Measurements from ENCODE around the gene HSPB7.
"Not testable (repeated sequence)": the region's sequence is repeated elsewhere in the genome, so short reads cannot be mapped to it uniquely, and the experiment has no call there.

Gene HSPB7

DNA sequence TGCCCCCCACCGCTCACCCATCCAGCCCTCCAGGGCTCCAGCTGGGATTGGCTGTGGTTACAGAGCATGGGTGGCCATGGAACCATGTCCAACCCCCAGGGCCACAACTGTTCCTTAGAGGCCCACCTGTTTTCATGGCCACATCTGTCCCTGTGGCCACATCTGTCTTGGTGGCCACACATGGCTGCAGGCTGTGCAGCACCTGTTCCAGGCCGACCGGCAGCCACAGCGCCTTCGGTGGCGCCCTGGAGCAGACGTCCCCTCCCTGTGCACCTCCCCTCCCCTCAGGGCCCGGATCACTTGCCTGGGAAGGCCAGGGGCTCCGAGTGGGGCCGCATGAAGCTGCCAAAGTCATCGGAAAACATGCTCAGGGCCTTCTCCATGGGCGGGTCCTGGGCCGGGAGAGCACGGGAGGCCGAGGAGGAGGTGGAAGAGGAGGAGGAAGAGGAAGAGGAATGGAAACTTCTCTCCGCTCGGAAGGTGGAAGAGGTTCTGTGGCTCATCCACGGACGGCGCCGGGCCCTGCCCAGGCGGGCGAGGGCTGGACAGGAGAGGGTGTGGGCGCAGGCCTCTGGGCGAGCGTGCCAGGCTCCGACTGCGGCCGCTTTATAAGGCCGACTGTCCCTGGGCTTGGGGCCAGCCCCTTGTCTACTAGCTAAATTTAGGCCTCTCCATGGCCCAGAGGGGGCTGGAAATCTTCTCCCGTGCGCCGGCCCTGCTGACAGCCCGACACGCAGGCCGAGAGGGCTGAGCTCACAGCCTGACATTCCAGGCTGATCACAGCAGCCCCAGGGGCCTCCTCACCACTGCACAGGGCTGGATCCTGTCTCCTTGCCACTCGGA, at the start of gene HSPB7:
TSS of gene HSPB7 (minus strand) at position 583 of the 843 bp plus-strand sequence. CDS start at position 503, 80 bp downstream.
- in situ Hi-C loops (cut with HindIII; ENCODE audit: low sequenced_read_pairs), result no loop called here

DNA sequence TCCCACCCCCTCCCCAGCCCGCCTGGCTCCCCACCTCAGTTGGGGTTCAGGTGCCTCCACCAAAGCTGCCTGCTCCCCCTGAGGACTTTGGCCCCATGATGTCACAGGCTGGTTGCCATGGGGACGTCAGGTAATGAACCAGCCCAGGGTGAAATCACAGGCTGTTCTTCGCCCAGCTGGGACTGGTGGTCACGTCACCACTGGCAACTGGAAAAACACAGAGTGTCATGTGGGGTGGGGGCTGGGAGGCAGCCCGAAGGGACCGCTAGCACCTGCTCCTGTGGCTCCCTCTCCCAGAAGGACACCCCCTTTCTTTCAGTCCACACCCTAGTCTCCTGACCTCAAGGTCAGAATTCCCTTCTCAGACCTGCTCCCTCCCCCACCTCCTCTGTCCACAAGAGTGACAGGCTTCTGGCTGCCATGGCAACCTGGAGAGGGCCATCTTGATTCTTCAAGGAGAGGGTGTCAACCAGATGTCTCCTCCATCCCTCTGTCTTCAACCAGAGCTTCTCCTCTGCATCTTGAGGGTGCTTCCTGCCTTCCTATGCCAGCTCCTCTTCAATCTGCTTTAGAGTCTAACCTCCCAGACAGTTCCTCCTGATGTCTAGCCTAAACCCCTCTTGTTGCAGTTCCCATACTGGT, 49.4 kb upstream of the HSPB7 start:
- in situ Hi-C loops (cut with HindIII; ENCODE audit: low sequenced_read_pairs), result loop anchor here (5.0 to 10.0 kb wide), 3 partner anchors 98 to 265 kb away; no protein-coding TSS in a partner anchor

DNA sequence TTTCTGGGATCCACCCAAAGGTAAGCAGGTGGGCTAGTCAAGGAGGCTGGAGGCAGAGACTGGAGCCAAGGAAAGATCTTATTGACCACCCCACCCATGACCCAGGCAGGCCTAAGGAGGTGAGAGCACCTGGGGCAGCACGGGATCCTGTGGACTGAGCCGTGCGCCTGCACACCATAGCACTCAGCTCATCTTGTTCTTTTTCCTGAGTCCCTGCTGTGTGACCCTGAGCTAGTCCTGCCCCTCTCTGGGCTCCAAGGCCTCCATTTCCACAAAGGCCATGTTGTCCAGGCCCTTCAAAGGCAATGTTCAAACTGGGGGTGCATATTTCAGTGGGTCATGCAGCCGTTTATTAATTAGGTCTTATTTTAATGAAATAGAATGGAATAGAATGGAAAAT, 48.4 kb upstream of the HSPB7 start:
- in situ Hi-C loops (cut with HindIII; ENCODE audit: low sequenced_read_pairs), result loop anchor here (5.0 to 10.0 kb wide), 3 partner anchors 99 to 264 kb away; no protein-coding TSS in a partner anchor

DNA sequence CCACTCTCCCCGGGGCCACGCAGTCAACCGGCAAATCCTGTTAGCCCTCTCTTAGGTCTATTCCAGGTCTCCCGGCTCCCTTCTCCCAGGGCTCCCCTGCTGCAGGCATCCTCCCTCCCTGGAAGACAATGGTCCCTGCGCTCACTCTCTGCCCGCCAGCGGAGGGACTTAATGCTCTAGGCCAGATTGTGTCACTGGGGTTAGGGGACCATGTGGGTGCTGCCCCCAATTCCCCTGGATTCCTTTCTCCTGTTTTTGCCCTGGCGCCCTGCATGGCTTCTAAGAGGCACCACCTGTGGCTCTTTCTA, 47.4 kb upstream of the HSPB7 start:
- in situ Hi-C loops (cut with HindIII; ENCODE audit: low sequenced_read_pairs), result loop anchor here (5.0 to 10.0 kb wide), 3 partner anchors 100 to 263 kb away; no protein-coding TSS in a partner anchor

DNA sequence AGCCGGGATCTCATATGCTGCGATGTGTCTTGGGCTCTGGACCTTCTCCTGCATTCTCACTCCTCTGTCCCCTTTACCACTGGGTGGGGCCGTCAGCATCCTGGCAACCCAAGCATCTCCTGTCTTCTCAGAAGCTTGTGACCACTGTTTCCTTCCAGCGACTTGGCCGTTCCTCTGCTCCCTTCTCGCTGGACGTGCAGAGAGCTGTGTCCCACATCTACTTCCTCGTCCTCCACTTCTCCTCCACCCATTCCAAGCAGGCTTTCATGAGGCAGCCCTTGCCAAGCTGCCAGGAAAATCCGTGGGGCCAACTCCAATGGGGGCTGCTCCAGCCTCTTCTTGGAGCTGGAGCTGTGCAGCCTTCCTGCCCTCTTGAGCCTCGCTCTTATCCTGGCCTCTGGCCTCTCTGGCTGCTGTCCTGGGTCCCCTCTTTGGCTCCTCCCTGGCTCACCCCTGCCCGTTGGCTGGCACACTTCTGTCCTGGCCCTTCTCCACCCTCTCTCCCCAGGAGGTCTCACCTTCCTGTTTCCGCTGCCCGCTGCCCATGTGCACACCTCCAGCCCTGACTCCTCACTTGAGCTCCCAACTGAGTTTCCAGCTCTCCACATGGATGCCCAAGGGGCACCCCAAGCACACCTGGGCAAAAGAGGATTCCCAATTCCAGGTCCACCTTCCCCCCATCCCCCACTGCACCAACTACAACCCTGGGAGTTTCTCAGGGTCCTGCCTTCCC, 46.9 kb upstream of the HSPB7 start:
- in situ Hi-C loops (cut with HindIII; ENCODE audit: low sequenced_read_pairs), result loop anchor here (5.0 to 10.0 kb wide), 3 partner anchors 100 to 262 kb away; no protein-coding TSS in a partner anchor

DNA sequence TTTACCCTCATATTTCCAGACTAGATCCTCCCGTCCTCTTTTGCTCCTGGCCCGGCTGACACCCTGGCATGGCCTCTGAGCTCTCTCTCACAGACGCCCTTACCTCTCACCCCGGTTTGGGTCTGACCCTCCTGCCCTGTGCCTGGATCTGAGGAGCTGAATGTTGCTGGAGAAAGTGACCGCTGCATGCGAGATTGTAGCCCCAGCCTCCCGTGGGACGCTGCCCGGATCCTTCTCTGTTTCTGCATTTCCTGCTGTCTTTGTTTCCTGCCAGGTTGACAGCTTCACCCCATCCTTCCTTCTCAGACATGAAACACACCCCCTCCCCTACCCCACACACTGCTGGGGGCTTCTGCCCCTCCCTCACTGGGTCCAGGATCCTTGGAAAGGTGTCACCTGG, 46.1 kb upstream of the HSPB7 start:
- in situ Hi-C loops (cut with HindIII; ENCODE audit: low sequenced_read_pairs), result loop anchor here (10.0 kb wide), 1 partner anchor 101 kb away; no protein-coding TSS in a partner anchor

DNA sequence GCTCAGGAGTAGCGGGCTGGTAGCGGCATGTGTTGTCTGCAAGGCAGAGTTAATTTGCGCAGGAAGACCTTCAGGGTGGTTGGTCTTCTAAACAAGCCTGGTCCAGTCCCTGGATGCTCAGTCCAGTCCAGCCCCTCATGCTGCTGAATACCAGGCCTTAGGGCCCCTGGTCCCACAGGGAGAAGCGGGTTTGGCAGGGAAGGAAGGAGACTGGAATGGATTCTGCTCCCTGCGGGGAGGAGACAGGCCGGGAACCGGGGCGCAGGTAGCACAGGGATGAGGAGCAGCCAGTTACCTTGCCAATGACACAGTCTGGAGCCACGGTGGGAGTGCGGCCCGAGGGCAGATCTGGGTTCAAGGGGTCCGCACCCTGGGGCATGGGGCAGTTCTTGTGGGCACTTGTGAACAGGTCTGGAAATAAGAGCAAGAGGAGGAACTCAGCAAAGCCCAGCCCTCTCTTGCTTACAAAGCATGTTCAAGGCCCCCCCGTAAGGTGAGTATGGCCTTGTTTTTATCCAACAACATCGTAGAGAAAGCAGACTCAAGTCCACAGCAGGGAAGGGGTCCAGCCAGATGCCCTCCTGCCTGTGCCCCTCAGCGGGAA, 45.5 kb upstream of the HSPB7 start:
- in situ Hi-C loops (cut with HindIII; ENCODE audit: low sequenced_read_pairs), result loop anchor here (10.0 kb wide), 1 partner anchor 101 kb away; no protein-coding TSS in a partner anchor

DNA sequence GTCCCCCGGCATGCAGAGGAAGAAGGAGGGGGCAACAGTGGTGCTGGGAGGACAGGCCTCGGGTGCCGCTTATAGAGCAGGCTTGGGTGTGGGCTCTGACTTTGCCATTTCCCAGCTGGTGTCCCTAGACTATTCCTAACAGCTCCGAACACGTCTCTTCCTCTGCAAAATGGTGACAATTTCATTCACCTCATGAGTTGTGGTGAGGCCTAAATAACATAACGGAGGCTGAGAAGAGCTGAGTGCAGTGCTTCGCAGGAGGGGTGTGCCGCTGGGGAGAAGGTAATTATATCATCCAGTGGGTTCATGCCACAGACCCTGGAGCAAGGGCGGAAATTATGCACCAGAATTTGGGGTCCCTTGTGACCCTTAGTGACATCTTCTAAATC, 44.8 kb upstream of the HSPB7 start:
- in situ Hi-C loops (cut with HindIII; ENCODE audit: low sequenced_read_pairs), result loop anchor here (10.0 kb wide), 1 partner anchor 102 kb away; no protein-coding TSS in a partner anchor

DNA sequence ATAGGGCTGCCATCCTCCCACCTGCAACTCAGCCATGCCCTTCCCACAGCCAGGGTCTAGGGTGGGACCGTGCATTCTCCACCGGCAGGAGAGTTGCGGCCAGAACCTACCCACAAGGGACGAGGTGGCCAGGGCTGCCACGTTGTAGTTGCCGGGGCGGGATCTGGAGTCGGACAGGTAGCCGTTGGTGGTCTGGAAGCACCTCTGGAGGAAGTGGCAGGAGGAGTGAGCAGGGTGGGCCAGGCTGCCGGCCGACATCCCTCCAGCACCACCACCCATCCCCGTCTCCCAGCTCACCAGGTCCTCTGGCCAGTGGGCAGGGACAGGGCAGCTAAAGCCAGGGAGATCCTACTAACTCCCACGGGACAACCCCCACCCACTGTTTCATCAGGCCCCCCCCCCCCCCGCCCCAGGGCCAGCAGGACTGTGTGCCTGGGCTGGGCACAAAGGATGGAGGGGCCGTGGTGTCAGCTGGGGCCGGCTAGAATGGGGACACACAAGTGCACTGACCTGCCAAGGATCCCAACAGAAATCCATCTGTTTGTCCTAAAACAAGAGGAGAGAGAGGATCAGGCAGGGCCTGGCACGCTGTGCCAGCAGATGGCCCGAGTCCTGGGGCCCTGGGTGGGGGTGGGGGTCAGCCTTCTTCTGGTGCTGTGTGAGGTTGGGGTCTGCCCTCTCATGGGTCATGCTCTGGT, 44.3 kb upstream of the HSPB7 start:
- in situ Hi-C loops (cut with HindIII; ENCODE audit: low sequenced_read_pairs), result loop anchor here (10.0 kb wide), 1 partner anchor 103 kb away; no protein-coding TSS in a partner anchor

DNA sequence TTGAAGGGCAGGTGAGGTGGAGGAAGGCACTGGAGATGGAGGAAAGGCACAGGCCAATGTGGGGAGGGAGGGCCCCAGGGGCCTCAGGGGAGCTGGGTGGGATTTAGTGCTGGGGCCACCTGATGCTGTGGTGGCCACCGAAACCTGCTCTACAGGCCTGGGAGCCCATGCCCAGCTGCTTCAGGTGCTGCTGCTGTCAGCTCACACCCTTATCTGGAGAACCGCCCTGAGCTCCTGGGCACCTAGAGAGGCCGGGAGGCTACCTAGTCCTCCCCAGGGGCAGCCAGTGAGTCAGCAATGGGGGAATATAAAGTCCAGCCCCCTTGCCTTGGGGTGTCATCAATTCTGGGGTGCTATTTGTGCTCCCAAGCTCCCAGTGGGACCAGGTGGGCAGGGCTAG, 43.4 kb upstream of the HSPB7 start:
- in situ Hi-C loops (cut with HindIII; ENCODE audit: low sequenced_read_pairs), result loop anchor here (10.0 kb wide), 1 partner anchor 104 kb away; no protein-coding TSS in a partner anchor

DNA sequence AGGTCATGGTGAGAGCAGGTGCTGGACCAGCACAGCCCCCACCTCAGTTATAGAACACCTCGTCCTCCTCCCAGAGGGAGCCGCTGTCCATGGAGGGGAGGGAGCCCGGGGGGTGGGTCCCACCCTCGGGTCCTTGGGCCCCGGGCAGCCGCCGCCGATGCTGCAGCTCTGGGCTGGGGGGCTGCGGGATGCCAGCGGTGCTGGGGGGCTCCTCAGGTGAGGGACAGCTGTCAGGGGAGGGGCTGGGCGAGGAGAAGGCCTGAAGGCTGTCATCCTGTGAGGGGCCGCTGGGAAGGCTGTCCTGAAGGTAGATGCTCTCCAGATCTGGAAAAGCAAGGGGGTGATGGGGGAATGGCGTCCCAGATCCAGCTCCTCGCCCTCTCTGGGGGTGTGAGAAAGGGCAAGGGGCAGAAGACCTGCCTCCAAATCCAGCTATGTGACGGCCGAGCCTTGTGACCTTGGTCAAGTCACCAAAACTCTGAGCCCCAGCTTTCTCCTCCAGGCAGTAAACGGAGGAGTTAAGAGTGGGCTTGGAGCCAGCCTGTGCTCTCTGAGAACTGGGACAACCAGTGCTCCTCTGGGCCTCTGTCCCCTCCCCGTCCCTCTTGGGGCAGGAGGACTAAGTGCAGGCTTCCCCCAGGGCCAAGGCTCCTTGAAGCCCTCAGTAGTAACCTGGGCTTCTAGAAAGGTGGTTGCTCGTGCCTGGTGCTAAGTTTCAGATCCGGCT, 40.7 kb upstream of the HSPB7 start:
- in situ Hi-C loops (cut with HindIII; ENCODE audit: low sequenced_read_pairs), result not testable (repeated sequence)

GRCh38 chr1:16057314-16057915, 39.6 kb upstream of the HSPB7 start:
- in situ Hi-C loops (cut with HindIII; ENCODE audit: low sequenced_read_pairs), result not testable (repeated sequence)

DNA sequence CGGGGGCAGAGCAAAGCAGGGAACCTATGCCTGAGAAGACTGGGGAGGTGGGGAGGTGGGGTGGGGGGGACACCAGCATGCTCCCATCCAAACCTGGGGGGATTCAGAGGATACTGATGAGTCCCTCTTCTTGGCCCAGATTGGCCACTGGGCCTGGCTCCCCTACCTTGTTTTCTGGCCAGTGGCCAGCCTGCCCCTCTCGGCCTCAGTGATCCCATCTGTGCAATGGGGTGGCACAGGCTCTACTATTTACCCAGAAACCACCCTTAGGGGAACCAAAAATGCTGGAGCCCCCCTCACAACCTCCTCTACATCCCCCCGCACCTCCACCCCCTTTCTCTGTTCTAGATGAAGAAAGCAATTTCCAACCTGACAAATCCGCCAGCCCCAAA, 38.7 kb upstream of the HSPB7 start:
- in situ Hi-C loops (cut with HindIII; ENCODE audit: low sequenced_read_pairs), result not testable (repeated sequence)

DNA sequence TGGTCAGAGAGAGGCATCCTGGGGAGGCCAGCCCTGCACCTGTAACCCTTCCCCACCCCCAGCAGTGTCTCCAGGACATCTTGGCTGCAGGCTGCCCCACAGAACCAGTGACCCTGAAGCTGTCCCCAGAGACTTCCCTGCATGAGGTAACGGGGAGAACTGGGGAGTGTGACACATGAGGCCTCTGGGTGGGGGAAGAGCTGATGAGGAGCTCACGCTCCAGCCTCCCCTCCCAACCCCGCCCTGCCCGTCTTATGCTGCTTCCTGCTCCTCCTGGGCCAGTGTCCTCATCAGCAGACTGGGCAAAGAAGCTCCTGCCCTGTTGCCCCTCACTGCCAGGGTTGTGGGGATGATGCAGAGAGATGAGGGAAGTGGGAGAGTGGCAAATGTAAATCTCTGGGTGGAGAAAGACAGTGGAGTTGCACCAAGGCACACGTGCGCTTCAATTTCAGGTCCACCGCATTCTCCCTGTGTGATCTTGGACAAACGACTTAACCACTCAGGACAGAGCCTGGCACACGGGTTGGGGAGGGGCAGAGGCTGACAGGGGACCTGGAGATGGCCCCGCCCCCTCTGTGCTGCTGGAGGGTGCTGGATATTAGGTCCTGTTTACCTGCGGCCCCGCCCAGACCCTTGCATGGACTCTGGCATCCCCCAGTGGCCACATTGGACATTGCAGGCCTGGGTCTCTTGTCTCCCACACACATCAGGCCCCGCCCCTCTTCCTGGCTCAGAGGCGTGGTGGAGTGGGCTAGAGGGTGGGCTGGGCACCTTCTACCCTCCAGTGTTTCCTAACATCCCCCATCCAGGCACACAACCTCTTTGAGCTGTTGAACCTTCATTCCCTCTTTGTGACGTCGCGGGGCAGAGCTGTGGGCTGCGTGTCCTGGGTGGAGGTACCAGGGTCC, 38.0 kb upstream of the HSPB7 start:
- in situ Hi-C loops (cut with HindIII; ENCODE audit: low sequenced_read_pairs), result no loop called here

DNA sequence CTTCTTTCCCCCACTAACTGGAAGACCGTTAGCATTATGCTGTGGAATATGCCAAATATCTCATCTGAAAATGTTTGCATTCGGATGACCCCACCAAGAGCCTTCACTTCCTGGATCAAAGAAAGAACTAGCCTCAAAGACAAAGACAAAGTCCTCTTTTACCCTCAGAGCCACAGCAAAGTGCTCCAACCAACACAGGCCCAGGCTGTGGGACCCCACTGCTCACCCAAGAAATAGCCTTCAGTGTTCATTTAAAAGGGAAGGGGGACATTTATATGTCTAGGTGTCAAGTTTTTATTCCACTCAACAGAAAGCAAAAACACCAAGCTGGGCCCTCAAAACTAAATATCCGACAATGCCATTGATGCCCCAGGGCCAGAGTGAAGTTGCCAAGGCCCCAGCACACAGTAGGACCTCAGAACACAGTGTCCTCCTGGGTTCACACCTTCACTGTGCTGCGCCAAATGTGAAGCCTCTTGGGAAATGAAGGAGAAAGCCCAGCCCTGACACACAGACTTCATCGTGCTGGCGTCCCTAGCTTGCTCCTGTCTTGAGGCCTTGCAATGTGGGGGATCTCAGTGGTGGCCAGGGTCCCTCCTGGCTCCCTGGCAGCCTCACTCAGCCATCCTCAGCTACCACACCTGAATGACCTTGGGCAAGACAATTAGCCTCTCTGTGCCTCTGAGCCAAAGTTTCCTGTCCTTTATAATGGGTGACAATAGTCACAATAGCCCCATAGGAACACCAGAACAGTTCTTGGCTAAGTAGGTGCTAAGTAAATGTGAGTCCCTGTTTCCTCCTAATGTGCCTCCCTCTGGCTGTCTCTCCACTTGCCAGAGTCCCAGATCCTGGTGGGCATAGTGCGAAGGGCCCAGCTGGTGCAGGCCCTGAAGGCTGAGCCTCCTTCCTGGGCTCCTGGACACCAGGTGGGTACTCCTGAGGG, 37.0 kb upstream of the HSPB7 start:
- in situ Hi-C loops (cut with HindIII; ENCODE audit: low sequenced_read_pairs), result no loop called here

DNA sequence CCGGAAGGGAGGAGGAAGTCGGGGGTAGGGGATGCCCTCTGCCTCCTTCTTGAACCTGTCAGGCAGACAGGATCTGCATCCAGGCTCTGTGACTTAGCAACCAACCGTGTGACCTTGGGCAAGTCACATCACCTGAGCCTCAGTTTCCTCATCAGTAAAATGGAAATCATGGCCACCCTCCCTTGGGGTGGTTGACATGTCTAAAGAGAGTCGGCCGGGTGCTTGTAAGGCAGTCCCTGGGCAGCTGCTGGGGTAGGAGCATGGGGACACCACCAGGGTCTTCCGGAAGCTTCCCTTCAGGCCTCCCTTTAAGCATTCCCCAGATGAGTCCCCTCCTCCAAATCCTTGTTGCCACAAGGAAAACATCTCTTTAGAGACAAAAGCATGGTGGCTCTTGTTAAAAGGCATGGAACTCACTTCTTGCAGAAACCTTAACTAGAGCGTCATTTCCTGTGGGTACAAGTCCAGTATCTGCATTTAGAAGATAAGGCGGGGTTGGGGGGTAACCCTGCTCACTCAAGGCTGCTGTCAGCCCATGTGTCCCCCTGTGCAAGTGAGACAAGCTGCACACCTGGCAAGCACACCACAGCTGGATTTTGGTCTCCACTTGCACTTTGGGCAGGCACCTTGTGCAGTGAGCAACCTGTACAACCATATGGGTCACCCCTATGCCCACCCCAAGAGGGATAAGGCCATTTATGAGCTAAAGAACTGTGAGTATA, 36.1 kb upstream of the HSPB7 start:
- in situ Hi-C loops (cut with HindIII; ENCODE audit: low sequenced_read_pairs), result no loop called here
